HepG2 (cell line): ENCODE results near the gene ANKUB1. TPM values are rescaled to one million over a fixed set of nuclear protein-coding genes. Genes with fewer than 3 reads are reported as not detected.

Source experiments
- BCL6 ChIP-seq: IDR thresholded peaks from 2 replicates; pipeline ENCODE4 v1.6.1; 2016; ENCODE audit warnings: missing genetic modification reagents, missing compliant biosample characterization
- CREBL2 ChIP-seq: sonication (generic); formaldehyde crosslinking; IDR thresholded peaks from 2 replicates; pipeline ENCODE4 v1.8.1; 2023; ENCODE audit warnings: missing genetic modification reagents, mild to moderate bottlenecking, borderline replicate concordance
- HNRNPH1 ChIP-seq: fragments of 200-400 bp; formaldehyde crosslinking; optimal IDR thresholded peaks from 2 replicates; pipeline ENCODE3; 2017; ENCODE audit warnings: mild to moderate bottlenecking, low read depth, low read length
- ISL2 ChIP-seq: sonication (generic); formaldehyde crosslinking; IDR thresholded peaks from 2 replicates; pipeline ENCODE4 v1.5.0; 2020; ENCODE audit warnings: missing genetic modification reagents
- MIER3 ChIP-seq: IDR thresholded peaks from 2 replicates; pipeline ENCODE4 v1.6.1; 2016; ENCODE audit warnings: missing compliant biosample characterization, borderline replicate concordance
- MTERF4 ChIP-seq: sonication (generic); formaldehyde crosslinking; IDR thresholded peaks from 2 replicates; pipeline ENCODE4 v1.8.0; 2023; ENCODE audit warnings: mild to moderate bottlenecking, missing genetic modification reagents
- MXD4 ChIP-seq: IDR thresholded peaks from 2 replicates; pipeline ENCODE4 v1.6.1; 2016; ENCODE audit warnings: mild to moderate bottlenecking, missing biosample characterization, missing genetic modification reagents
- MXI1 ChIP-seq: IDR thresholded peaks from 3 replicates; pipeline ENCODE4 v1.6.1; 2012; ENCODE audit warnings: low read depth, low read length, inconsistent platforms, borderline replicate concordance
- NFE2 ChIP-seq: sonication (generic); formaldehyde crosslinking; IDR thresholded peaks from 2 replicates; pipeline ENCODE4 v1.4.0; 2020; ENCODE audit warnings: missing genetic modification reagents
- NFIC ChIP-seq: IDR thresholded peaks from 2 replicates; pipeline ENCODE4 v1.6.1; 2012; ENCODE audit warnings: mild to moderate bottlenecking, low read length, inconsistent platforms
- NFYB ChIP-seq: sonication (generic); formaldehyde crosslinking; IDR thresholded peaks from 2 replicates; pipeline ENCODE4 v1.4.0; 2020; ENCODE audit warnings: missing genetic modification reagents
- NR2F1 ChIP-seq, 2 experiments: fragments of 450-650 bp in 1 of 2; formaldehyde crosslinking in 1 of 2; IDR thresholded peaks; 2 replicates each; pipeline versions ENCODE4 v1.5.0 to v1.6.1; 2016 to 2020; ENCODE audit warnings: mild to moderate bottlenecking in 1 of 2, missing compliant biosample characterization in 1 of 2, missing genetic modification reagents in 1 of 2, moderate library complexity in 1 of 2
- PHF8 ChIP-seq: sonication (generic); formaldehyde crosslinking; IDR thresholded peaks from 2 replicates; pipeline ENCODE4 v1.5.0; 2020; ENCODE audit warnings: missing genetic modification reagents
- POLR2G ChIP-seq: fragments of 200-400 bp; formaldehyde crosslinking; IDR thresholded peaks from 2 replicates; pipeline ENCODE4 v1.6.1; 2018; ENCODE audit warnings: mild to moderate bottlenecking, low read depth, low read length, moderate library complexity
- RCOR2 ChIP-seq: IDR thresholded peaks from 2 replicates; pipeline ENCODE4 v1.6.1; 2016; ENCODE audit warnings: missing biosample characterization, missing genetic modification reagents
- RERE ChIP-seq: IDR thresholded peaks from 2 replicates; pipeline ENCODE4 v1.6.1; 2016; ENCODE audit warnings: low read depth, missing genetic modification reagents, missing compliant biosample characterization
- SAP130 ChIP-seq: IDR thresholded peaks from 2 replicates; pipeline ENCODE4 v1.6.1; 2016; ENCODE audit warnings: low read depth
- TCF7L2 ChIP-seq: IDR thresholded peaks from 2 replicates; pipeline ENCODE4 v1.6.1; 2011; ENCODE audit warnings: mild to moderate bottlenecking, low read depth, low read length, moderate library complexity
- ZNF205 ChIP-seq: IDR thresholded peaks from 2 replicates; pipeline ENCODE4 v1.6.1; 2018; ENCODE audit warnings: missing biosample characterization, missing genetic modification reagents
- ZNF362 ChIP-seq: sonication (generic); formaldehyde crosslinking; IDR thresholded peaks from 2 replicates; pipeline ENCODE4 v1.4.0; 2020; ENCODE audit warnings: missing genetic modification reagents, mild to moderate bottlenecking, borderline replicate concordance
- ZNF549 ChIP-seq: sonication (generic); formaldehyde crosslinking; IDR thresholded peaks from 2 replicates; pipeline ENCODE4 v1.5.0; 2020; ENCODE audit warnings: missing genetic modification reagents
- ZNF720 ChIP-seq: sonication (generic); formaldehyde crosslinking; IDR thresholded peaks from 2 replicates; pipeline ENCODE4 v1.4.0; 2020; ENCODE audit warnings: missing genetic modification reagents
- ZNF747 ChIP-seq: sonication (generic); formaldehyde crosslinking; IDR thresholded peaks from 2 replicates; pipeline ENCODE4 v1.8.1; 2023; ENCODE audit warnings: missing genetic modification reagents, mild to moderate bottlenecking, borderline replicate concordance
- ZNF773 ChIP-seq: sonication (generic); formaldehyde crosslinking; IDR thresholded peaks from 2 replicates; pipeline ENCODE4 v1.4.0; 2020; ENCODE audit warnings: missing genetic modification reagents, borderline replicate concordance
- ZNF878 ChIP-seq: sonication (generic); formaldehyde crosslinking; IDR thresholded peaks from 2 replicates; pipeline ENCODE4 v1.8.1; 2023; ENCODE audit warnings: mild to moderate bottlenecking, missing genetic modification reagents, moderate library complexity
- polyA plus RNA-seq, 8 experiments: library from polyadenylated mRNA; depleted of rRNA in 3 of 8; stranded (reverse) in 7 of 8; unstranded in 1 of 8; fragments of >200 nt; fragmentation: Illumina TruSeq in 4 of 8; extraction: Trizol in 4 of 8; gene quantifications; 2 replicates each; pipeline versions ENCODE4 v1.2.1 to v1.2.3, GENCODE V29; 2011 to 2016; ENCODE audit warnings: low read depth in 4 of 8, missing spikeins in 1 of 8, mixed read lengths in 1 of 8; ENCODE audit not compliant: insufficient read depth in 1 of 8
- total RNA-seq, 5 experiments: library from RNA; depleted of rRNA; stranded (reverse); fragments of >200 nt; fragmentation: Illumina TruSeq; extraction: Trizol; gene quantifications; 2 replicates each; pipeline ENCODE4 v1.2.3, GENCODE V29; 2016; ENCODE audit warnings: low read depth in 1 of 5

The ANKUB1 gene
- total and polyA plus RNA-seq, 2 of the 13 experiments (the other 11 are each of a cell fraction or from before 2014, with no cell fraction given) = not detected

GRCh38 chr3:149812165-149812605 lies 19.8 kb upstream of the ANKUB1 start (continued):
- TF ChIP-seq ZNF720 (CRISPR knock-in tag) = no peak
- TF ChIP-seq BCL6 (CRISPR knock-in tag) = peak; percentile 34; the same call in 1 of the 2 replicates
- TF ChIP-seq TCF7L2 = no peak
- no peak for TF ChIP-seq NFYB
- TF ChIP-seq ZNF773 (CRISPR knock-in tag) = no peak
- no peak for TF ChIP-seq SAP130 (CRISPR knock-in tag)
- no peak for TF ChIP-seq MIER3 (CRISPR knock-in tag)
- TF ChIP-seq HNRNPH1 = no peak
- TF ChIP-seq MXD4 (CRISPR knock-in tag) = no peak
- no peak for TF ChIP-seq ZNF362 (CRISPR knock-in tag)
- TF ChIP-seq PHF8 (CRISPR knock-in tag) = no peak
- TF ChIP-seq NFE2 (CRISPR knock-in tag) = no peak
- TF ChIP-seq ISL2 (CRISPR knock-in tag) = no peak
- TF ChIP-seq POLR2G = no peak
- no peak for TF ChIP-seq CREBL2 (CRISPR knock-in tag)
- no peak for TF ChIP-seq ZNF549 (CRISPR knock-in tag)
- 0 out of 3 replicates have a peak, but pooled peaks have one; percentile 4 for TF ChIP-seq MXI1
- TF ChIP-seq ZNF747 = 0 out of 2 replicates have a peak, but pooled peaks have one; percentile 71
- TF ChIP-seq ZNF205 = 0 out of 2 replicates have a peak, but pooled peaks have one; percentile 16
- TF ChIP-seq NR2F1 (CRISPR knock-in tag; IDR thresholded peaks at IDR 0.05) = no peak
- TF ChIP-seq MTERF4 (CRISPR knock-in tag) = 0 out of 2 replicates have a peak, but pooled peaks have one; percentile 49
- no peak for TF ChIP-seq RERE (CRISPR knock-in tag)
- TF ChIP-seq NFIC = 0 out of 2 replicates have a peak, but pooled peaks have one; percentile 21
- TF ChIP-seq ZNF878 = no peak
- TF ChIP-seq RCOR2 (CRISPR knock-in tag) = no peak
